HG03108 (cell line): ENCODE results near the gene VSIR.

Experiments
- ATAC-seq: cut with Tn5 transposase; IDR thresholded peaks from one replicate; pipeline ENCODE4 v1.9.1; 2021; ENCODE audit warnings: moderate library complexity; ENCODE audit not compliant: unreplicated experiment

Gene VSIR

DNA sequence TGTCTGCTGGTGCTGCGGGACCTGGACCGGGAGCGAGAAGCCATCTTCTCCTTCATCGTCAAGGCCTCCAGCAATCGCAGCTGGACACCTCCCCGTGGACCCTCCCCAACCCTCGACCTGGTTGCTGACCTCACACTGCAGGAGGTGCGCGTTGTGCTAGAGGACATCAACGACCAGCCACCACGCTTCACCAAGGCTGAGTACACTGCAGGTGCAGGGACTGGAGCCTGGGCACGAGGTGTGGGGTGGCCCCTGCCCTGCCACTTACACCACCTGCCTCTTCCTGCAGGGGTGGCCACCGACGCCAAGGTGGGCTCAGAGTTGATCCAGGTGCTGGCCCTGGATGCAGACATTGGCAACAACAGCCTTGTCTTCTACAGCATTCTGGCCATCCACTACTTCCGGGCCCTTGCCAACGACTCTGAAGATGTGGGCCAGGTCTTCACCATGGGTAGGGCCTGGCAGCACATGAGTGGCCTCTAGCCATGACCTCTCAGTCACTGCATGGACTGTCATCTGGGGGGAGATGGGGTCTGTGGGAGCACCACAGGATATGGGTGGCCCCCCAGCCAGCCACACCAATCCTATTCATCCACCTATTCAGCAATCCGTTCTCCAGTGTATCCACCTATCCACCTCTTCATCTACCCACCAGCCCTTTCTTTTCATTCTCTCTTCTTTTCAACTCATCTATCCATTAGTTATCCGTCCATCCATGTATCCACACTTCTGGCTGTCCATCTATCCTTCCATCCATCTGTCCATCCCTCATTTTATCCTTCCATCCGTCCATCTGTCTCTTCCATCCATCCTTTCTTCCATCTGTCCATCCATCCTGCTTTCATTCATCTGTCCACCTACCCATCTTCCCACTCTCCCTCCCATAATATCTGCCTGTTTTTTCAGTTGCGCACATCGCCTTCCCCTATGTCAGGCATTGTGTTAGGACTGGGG lies 34.5 kb upstream of the VSIR start:
- no peak for ATAC-seq

DNA sequence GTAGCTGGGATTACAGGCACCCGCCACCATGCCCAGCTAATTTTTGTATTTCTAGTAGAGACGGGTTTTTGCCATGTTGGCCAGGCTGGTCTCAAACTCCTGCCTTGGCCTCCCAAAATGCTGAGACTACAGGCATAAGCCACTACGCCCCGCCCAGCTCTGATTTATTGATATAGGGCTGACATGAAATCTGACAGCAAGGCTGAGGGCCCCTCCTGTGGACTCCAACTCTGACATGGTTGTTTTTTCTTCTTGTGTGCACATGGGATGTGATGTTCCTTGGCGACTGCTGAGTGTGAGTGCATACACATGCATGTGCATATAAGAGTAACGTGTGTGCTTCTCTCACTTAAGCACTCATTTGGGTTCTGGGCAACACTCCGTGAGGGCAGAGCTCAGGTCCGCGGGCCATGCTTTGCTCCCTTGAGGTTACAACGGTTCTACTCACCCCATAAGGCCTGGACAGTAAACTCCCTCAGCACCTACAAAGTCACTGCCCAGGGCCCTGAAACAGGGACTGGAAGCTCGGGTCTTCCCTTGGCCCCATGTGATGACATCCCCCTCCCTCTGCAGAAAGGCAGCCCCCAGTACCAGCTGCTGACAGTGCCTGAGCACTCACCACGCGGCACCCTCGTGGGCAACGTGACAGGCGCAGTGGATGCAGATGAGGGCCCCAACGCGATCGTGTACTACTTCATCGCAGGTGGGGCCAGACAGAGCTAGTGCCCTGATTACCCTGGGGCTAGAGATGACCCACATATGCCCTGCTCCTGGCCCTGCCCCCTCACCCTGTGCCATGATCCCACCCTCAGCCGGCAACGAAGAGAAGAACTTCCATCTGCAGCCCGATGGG lies 33.6 kb upstream of the VSIR start:
- no peak for ATAC-seq

DNA sequence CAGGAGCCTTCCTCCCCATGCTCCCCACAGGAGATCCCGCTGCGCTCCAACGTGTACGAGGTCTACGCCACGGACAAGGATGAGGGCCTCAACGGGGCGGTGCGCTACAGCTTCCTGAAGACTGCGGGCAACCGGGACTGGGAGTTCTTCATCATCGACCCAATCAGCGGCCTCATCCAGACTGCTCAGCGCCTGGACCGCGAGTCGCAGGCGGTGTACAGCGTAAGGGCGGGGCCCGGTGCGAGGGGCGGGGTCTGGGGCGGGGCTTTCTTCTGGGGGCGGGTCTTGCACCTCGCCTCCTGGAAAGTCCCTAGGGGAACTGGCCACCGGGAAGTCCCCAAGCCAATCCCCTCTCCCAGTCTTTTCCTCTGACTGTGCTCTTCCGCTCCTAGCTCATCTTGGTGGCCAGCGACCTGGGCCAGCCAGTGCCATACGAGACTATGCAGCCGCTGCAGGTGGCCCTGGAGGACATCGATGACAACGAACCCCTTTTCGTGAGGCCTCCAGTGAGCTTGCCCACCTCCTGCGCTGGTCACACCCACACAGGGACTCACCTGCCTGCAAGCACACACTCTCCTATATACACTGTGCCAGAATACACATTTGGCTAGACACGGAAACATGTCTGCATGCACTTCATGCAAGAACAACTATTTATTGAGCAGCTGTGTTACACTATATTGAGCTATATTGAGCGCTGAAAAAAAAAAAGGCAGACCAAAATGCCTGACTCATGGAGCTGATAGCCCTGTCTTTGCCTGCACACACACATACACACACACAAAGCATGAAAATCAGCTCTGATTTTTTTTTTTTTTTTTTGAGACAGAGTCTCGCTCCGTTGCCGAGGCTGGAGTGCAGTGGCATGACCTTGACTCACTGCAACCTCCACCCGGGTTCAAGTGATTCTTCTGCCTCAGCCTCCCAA lies 32.7 kb upstream of the VSIR start:
- no peak for ATAC-seq

DNA sequence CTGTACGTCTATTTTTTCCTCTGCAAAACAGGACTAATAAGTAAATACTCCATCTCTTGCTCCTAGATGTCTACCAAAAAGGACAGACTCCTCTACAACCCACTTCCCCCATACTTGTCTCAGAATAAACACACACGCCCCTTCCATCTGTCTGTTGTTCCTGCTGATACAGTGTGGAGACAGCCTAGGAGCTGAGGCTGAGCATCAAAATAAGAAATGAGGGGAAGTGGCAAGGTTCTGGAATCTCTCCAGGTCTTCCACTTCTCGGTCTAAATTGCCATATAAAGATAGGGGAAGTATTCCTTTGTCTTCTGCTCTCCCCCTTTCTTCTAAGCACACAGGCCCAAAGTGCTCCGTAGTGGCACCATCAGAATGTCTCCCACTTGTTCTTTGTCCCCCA lies 30.8 kb upstream of the VSIR start:
- ATAC-seq = no peak

DNA sequence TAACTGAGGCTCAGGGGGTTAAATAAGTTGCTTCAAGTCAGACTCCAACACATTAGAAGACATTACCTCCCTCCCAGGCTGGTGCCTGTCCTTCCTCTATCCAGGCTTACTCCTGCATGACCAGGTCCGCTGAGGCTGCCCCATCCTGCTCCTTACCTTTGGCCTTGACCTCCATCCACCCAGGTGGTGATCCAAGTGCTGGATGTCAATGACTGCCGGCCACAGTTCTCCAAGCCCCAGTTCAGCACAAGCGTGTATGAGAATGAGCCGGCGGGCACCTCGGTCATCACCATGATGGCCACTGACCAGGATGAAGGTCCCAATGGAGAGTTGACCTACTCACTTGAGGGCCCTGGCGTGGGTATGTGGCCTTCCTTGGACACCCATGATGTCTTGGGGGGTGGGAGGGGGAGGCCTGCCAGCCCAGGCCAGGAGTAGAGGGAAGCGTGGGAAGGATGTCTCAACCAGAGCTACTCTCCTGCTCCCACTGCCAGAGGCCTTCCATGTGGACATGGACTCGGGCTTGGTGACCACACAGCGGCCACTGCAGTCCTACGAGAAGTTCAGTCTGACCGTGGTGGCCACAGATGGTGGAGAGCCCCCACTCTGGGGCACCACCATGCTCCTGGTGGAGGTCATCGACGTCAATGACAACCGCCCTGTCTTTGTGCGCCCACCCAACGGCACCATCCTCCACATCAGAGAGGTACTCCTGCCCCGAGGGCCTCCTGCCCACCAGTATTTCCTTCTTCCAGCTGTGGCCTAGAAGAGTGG lies 29.6 kb upstream of the VSIR start:
- no peak for ATAC-seq

DNA sequence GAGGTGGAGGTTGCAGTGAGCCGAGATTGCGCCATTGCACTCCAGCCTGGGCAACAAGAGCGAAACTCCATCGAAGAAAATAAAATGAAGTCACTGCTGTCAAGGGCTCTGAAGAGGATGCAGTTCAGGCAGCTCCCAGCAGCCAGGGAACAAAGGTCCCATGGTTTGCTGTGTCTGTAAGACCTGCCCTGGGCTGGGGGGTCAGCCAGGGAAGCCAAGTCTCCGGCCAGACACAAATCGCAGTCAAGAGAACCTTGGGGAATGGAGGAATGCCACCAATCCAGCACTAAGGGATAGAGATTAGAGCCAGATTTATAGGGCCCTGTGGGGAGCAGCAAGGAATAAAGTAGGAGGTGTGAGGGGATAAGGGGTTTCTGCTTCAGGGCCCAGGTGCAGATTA lies 28.9 kb upstream of the VSIR start:
- no peak for ATAC-seq

DNA sequence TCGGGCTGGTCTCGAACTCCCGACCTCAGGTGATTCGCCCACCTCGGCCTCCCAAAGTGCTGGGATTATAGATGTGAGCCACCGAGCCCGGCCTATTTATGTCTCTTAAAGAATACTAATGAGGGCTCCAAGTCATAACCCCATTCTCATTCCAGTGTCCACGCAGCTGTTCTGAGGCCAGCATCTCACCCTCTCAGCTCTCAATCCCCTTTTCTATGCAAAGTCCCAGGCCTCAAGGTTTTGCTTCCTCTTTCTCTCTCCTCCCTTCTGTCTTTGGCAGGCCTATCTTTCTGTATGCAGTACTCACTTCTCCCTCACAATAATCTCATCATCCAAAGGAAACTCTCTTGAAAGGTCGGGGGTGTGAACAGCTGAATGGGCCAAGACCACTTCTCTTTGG lies 28.0 kb upstream of the VSIR start:
- ATAC-seq = peak; percentile 81

DNA sequence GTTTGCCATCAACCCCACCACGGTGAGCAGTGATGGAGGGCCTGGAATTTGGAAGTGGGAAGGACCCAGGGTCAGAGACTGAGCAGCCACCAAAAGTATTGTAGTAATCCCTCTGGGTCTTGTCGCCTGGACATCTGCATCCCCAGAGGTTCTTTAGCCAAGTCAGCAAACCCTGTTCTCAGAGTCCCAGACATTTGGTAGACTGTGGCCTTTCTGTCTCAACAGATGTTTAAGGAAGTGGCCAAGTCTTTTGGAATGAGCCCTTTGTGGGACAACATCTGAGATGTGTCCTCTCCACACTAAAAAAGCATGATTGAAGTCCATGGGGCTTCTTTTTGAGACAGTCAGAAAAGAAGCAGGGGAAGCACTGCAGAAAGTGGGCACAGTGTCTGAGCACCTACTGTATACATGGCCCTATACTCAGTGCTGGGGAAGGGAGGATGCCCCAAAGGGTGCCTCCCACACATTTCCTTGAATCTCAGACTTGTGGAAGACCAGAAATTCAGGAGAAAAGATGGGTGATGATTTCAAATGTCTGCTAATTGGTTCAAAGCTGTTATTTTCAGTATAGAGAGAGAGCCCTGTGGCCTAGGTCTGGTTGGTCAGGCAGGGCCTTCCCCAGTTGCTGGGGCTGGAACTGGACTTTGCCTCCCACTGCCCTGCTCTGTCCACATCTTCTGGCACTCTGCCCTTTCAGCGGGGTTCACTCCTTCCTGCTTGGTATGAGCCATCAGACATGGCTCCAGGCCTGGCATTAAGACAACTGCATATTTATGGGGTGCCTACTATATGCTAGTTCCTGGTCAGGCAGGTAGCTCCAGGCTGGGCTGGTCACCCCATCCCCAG lies 26.5 kb upstream of the VSIR start:
- no peak for ATAC-seq

DNA sequence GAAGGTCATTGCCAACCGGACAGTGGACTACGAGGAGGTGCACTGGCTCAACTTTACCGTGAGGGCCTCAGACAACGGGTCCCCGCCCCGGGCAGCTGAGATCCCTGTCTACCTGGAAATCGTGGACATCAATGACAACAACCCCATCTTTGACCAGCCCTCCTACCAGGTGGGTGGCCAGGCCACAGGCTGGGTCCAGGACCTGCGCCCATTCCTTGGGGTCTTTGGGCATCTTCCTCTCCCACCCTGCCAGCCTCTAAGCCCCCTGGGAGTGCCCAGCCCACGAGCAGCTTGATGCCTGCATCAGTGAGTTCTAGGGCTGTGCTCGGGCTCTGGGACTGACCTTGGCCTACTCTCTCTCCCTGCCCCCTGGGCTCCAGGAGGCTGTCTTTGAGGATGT lies 25.8 kb upstream of the VSIR start:
- ATAC-seq = no peak

DNA sequence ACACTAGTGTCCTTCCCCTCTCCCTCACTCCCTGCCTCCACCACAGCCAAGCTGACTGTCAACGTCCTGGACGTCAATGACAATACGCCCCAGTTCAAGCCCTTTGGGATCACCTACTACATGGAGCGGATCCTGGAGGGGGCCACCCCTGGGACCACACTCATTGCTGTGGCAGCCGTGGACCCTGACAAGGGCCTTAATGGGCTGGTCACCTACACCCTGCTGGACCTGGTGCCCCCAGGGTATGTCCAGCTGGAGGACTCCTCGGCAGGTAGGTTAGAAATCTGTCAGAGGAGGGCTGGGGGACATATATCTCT lies 24.9 kb upstream of the VSIR start:
- no peak for ATAC-seq

DNA sequence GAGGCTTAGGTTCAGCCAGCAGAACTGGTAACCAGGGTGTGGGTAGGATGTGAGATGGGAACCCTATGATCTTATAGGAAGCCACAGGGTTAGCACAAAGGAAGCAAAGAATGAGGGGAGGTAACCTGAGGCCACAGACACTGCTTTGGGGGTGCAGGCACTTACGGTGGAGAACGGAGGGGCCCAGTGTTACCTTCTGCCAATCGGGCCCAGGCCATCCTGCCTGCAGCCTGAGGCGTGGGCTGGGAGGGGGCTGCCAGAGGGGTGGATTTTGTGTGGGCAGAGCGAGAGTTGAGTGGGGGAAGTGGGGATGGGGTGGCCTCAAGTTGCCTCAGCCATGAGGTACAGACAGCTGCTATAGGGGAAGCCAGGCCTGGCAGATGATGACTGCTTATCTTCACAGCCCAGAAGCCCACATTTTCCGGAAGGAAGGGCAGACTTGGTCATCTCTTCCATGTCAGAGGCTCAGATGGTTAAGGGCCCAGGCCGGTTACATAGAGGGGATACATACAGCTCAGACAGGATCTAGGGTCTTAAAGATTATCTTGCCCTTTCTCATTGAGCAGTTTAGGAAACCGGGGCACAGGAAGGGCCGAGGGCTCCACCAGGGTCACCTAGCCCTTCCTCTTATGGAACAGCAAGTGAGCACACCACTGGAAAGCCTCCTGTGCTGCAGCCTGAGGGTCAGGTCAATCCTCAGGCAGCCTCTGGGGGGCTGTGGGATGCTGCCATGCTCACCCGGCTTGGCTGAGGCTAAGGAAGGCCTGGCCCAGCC lies 24.4 kb upstream of the VSIR start:
- no peak for ATAC-seq

DNA sequence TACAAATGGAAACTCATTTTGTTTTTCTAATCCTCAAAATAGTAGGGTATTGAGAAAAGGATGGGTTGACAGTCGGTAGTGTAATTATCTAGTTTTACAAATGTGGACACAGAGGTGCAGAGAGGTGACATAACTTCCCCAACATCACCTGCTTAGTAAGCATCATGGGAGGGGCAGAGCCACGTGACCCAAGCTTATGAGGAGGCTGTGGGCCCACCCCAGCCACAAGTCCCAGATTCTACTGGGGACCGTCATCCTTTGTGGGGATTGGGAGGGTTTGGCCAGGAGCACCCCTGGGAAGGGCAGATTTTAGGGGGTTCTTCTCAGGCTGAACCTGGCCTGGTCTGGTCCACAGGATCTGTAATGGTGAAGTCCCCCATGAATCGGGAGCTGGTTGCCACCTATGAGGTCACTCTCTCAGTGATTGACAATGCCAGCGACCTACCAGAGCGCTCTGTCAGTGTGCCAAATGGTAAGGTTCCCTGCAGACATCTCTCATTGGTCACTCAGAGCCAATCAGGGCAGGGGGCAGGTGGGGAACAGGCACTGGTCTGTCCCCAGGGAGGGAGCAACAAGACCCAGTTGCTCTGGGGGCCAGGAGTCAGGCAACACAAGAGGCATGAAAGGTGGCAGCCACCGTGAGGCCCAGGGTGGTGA lies 23.6 kb upstream of the VSIR start:
- no peak for ATAC-seq

DNA sequence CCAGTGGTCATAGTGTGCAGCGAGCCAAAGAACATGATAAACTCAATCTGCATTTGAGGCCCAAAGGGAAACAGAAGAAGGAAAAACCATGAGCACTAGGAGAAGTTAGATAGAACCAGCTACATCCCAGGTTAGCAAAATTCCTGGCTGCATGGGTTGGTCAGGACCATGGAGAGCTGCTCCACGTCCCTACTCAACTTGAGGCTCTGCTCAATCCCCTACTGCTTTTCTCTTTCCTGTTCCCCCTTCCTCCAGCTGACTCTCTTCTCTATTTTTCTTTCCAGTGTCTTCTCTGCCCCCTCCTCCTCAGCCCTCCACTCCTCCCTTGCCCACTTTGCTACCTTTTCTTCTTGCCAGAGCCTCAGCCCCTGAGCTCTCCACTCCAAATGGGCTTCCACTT lies 21.9 kb upstream of the VSIR start:
- ATAC-seq = no peak

DNA sequence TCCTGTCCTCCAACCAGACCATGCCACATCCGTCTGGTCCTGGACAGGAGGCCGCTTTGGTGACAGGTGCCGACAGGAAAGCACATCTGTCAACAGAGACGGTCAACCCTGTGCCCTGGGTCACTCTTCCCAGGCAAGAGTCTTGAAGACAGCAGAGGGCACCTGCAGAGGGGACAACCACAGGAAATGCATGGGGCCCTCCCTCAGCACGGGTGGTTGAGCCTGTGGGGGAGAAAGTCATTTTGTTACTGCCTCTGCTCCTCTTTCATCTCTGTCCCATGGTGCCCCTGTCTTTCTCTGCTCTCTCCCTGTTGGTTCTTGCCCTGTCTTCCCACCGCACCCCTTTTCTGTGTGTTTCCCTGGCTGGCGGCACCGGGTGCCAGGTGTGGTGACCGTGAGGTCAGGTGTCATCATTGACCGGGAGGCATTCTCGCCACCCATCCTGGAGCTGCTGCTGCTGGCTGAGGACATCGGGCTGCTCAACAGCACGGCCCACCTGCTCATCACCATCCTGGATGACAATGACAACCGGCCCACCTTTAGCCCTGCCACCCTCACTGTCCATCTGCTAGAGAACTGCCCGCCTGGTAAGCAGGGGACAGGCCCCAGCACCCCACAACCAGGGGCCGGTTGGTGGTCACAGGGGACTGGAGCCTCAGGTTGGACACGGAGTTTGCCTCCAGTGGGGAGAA lies 17.6 kb upstream of the VSIR start:
- peak; percentile 80 for ATAC-seq

DNA sequence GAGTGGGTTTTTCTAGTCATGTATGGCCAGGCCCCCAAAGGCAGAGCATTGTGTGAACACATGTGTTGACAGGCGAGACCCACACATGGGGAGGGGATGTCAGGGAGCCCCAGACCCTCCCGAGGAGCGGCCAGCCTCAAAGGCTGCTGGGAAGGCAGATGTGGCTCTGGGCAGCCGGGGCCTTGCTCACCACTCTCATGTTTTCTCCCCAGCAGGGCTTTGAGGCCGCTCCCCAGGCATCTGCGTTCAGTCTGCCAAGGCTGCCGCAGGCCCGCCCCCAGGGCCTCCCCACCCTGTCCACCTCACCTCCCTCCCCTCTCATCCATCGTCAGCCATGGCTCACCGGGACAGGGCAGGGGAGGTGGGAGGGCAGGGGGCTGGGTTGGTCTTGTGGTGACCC lies 16.6 kb upstream of the VSIR start:
- no peak for ATAC-seq

DNA sequence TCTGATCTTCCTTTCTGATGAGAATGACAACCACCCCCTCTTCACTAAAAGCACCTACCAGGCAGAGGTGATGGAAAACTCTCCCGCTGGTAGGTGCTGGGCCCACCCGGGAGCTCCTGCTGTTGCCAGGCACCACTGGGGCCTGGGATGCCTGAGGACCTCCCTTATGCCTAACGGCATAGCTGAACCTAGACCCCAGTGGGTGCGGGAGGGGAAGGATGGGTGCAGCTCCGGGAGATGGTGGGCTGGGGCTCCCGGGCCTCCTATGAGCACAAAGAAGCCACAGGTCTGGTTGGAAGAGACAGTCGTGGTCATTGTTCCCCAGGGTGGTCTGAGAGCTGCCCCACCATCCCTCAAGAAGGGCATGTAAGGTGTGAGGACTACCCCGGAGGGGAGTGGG lies 15.6 kb upstream of the VSIR start:
- no peak for ATAC-seq

DNA sequence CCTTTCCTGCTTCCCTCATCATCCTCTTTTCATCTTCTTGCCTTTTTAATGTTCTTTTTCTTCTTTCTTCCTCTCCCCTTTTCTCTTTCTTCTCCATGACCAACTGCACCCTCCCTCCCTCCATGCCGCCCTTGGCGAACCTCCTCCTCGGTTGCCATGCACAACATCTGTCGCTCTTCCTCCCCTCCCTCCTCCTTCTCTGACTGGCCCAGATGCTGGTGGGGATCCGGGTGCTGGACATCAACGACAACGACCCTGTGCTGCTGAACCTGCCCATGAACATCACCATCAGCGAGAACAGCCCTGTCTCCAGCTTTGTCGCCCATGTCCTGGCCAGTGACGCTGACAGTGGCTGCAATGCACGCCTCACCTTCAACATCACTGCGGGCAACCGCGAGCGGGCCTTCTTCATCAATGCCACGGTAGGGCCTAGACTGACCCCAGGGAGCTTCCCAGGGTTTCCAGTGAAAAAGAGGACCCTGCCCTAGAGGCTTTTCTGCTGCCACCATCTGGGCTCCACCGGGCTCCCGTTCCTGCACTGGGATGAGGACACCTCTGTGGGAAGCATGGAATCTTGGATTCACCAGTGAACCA lies 11.5 kb upstream of the VSIR start:
- no peak for ATAC-seq
